ENCODE results near the gene DNAJC1.

The DNAJC1 gene

DNA sequence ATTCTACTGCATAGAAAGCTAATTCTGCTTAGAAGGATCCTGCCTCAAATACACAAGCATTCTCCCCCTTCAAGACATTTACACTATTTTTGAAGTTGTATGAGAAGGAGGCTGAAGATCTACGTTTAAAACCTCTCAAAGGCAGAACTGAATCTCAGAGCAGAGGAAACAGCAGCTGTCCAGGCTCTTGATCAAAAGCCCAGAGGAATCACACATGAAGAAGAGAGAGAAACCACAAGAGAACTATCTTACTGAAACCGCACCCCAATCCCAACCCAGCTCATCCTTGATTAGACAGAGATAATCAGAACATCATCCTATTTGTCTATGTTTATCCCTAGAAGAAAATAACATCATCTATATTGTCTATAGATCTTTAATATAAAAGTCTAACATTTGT, 2.2 kb upstream of the DNAJC1 start:
- TF ChIP-seq, protein P1, sequence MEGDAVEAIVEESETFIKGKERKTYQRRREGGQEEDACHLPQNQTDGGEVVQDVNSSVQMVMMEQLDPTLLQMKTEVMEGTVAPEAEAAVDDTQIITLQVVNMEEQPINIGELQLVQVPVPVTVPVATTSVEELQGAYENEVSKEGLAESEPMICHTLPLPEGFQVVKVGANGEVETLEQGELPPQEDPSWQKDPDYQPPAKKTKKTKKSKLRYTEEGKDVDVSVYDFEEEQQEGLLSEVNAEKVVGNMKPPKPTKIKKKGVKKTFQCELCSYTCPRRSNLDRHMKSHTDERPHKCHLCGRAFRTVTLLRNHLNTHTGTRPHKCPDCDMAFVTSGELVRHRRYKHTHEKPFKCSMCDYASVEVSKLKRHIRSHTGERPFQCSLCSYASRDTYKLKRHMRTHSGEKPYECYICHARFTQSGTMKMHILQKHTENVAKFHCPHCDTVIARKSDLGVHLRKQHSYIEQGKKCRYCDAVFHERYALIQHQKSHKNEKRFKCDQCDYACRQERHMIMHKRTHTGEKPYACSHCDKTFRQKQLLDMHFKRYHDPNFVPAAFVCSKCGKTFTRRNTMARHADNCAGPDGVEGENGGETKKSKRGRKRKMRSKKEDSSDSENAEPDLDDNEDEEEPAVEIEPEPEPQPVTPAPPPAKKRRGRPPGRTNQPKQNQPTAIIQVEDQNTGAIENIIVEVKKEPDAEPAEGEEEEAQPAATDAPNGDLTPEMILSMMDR (IDR thresholded peaks at IDR 0.05): no peak
- DNase-seq (ENCODE audit: low spot score): no peak
- no peak overlapping the region for H3K27ac ChIP-seq
- no peak overlapping the region for H3K4me3 ChIP-seq

DNA sequence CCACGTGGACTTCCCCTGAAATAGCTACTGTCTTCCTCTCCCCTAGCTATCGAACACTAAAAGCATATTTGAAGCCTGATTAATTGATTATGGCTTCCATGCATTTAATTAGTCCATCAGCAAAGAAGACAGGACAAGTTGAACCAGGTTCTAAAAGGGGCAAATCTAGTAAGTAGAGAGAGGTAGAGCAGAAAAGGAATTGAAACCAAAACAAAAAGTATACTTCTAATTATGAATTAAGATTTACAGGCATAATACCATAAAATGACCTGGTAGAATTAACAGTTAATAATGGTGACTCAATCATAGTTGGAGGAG, 393 bp upstream of the DNAJC1 start:
- peak overlapping the region; percentile 97 for H3K4me3 ChIP-seq
- no peak for DNase-seq (ENCODE audit: low spot score)
- H3K27ac ChIP-seq: peak overlapping the region; percentile 84 to 98
- TF ChIP-seq, protein P1 (IDR thresholded peaks at IDR 0.05): no peak

DNA sequence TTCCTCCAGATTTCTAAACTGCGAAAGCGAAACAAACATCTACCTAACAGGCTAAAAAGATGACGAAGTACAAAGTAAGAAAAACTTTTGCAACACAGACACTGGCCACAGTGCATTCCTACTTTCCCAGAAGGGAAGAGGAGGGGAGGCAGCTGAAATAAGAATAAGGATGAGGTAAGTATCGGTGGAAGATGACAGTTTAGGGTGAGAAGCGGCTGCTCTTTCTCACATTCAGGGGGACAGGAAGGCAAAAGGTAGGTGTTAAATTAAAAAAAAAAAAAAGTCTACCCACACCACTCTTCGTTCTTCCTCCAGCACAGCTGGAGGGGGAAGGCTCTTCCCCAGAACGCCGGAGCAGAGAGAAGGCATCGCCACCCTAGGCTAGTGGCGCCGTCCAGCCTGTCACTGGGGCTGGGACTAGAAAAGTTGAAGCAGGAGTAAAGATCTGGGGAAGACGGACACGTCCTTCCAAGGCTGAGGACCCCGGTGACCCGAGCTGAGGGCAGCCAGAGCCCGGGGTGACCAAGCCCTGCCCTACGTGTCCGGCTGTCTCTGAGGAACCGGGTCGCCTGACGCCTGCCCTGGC, 846 bp downstream of the DNAJC1 start:
- TF ChIP-seq, protein P1 (IDR thresholded peaks at IDR 0.05): no peak
- DNase-seq (ENCODE audit: low spot score): no peak
- Histone ChIP-seq H3K27ac (peak overlapping the region; percentile 84 to 98), H3K4me3 (peak overlapping the region; percentile 97)

DNA sequence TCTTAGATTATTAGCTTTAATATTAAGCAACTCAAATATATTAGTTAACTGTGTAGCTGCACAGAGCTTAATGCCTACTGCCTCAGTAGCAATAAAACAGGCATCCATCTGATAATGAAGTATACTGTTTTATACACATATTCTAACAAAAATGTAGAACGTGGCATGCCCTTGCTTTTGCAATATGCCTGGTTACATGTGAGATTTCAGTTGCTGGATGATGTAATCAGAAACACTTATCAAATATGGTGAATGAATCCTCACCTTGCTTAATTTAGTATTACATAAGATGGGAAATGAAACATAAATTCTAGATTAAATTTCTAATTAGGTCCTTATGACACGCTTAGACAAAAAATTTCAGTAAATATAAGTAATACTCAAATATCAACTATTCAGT, 8.0 kb downstream of the DNAJC1 start:
- DNase-seq (ENCODE audit: low spot score): no peak
- TF ChIP-seq, protein P1 (IDR thresholded peaks at IDR 0.05): no peak
- Histone ChIP-seq H3K4me3 (no peak overlapping the region), H3K27ac (no peak overlapping the region)

DNA sequence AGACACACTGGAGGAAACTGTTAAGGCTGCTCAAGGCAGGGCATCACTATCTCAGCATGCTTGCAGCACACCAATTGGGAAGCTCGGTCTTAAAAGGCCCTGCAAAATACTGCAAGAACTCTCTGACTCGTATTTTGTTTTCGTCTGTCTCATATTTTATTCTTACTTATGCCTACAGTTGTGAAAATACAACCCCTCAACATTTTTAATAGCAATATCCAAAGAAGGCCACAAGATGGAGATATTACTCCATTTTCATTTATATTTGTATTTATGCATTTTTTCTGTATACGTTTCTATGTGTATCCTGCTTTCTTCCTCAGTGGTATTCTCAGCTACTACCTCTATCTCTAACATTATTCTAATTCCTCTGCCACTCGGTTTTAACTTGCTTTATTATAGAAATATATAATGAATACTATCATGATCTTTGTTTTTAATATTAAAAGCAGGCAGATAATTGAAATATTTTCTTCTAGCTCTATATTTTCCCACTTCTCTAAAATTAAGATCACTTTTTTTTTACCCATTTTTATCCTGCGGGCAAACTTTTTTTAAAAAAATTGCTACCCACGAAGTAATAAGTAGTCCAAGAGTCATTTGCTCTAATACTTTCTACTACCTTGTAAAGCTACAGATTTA, 10.0 kb downstream of the DNAJC1 start:
- Histone ChIP-seq H3K27ac (no peak overlapping the region), H3K4me3 (no peak overlapping the region)
- TF ChIP-seq, protein P1 (IDR thresholded peaks at IDR 0.05): peak; percentile 25
- no peak for DNase-seq (ENCODE audit: low spot score)

DNA sequence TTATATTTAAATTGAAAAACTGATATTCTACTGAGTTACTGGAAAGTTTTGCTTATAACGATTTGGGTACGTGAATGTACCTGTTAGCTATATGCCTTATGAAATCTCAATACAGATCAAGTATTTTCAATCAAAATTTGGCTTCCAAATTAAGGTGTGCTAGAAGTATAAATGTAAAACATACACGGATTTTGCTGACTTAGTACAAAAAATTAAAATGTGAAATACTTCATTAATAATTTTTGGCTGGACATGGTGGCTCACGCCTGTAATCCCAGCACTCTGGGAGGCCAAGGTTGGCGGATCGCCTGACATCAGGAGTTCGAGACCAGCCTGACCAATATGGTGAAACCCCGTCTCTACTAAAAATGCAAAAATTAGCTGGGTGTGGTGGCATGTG, 11.7 kb downstream of the DNAJC1 start:
- H3K4me3 ChIP-seq: no peak overlapping the region
- DNase-seq (ENCODE audit: low spot score): no peak
- H3K27ac ChIP-seq: no peak overlapping the region
- TF ChIP-seq, protein P1 (IDR thresholded peaks at IDR 0.05): no peak

DNA sequence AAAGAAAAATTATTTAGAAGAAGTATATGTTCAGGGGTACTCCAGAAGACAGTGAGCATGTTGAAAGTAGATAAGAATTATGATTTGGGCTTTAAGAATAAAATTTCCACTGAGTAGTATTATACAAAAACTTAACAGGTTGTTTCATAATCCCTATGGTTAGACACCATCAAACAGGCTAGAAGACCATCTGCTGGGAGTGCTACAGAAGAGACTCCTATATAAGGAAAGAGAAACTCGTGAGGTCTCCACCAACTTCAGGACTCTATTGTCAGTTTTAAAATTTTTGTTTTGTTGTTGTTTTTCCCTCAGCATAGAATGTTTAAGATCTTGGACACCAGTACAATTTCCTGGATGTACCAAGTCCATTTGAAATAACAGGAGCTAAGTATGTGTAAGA, 13.1 kb downstream of the DNAJC1 start:
- no peak for DNase-seq (ENCODE audit: low spot score)
- Histone ChIP-seq H3K27ac (no peak overlapping the region), H3K4me3 (no peak overlapping the region)
- TF ChIP-seq, protein P1 (IDR thresholded peaks at IDR 0.05): no peak
